Measurements from ENCODE around the gene TSPAN16.

DNA sequence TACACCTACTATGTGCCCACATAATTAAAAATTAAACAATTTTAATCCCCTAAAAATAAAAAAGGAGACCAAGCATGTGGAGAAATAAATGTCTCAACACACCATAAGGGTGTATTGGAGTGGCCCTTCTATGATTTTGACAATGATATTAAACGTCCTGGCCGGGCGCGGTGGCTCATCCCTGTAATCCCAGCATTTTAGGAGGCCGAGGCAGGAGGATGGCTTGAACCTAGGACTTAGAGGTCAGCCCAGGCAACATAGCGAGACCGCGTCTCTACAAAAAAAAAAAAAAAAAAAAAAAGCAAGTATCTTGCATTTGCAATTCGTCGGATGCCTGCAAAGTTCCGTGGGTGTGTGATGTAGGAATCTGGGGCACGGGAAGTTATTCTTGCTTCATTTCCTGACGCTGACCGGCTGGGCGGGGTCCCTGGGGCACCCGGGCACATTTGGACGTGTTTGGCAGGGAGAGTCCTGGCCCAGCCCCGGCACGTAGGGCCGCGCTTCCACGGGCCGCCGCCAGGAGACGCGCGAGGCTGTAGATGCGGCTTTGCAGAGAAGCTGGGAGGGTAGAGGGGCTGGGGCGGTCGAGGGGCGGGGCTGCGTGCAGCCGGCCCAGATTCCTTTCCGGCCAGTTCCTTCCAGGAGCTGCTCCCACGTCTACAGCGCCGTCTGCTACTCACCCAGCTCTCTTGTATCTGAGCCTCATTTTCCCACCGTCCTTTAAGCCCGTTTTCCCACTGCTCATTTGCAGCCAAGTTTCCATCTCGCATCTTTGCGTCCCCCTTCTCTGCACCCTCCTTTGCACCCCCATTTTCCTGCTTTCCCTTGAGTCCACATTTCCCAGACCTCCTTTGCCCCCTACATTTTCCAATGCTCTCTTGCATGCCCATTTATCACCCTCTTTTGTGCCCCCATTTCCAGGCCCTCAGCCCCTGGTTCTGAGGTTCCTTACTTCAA lies 2.2 kb upstream of the TSPAN16 start:
- TF ChIP-seq CTCF (IDR thresholded peaks at IDR 0.05), result peak; percentile 96 to 99 (median 99)
- no peak for TF ChIP-seq POLR2A (IDR thresholded peaks at IDR 0.05)

All from esophagus squamous epithelium (tissue), 4 donors.